SU-DHL-6 (cell line): ENCODE data around the gene ADH1B.

Source experiments
- H2AFZ ChIP-seq: fragments of 200-600 bp; sonication (generic); 2 replicates; pipeline ENCODE4 v1.6.1; 2014; ENCODE audit warnings: low read depth, mild to moderate bottlenecking, moderate library complexity, mixed read lengths, antibody characterized with exemption, low read length; ENCODE audit not compliant: severe bottlenecking
- H3F3A ChIP-seq: fragments of 200-600 bp; shearing (Covaris generic); 2 replicates; pipeline ENCODE4 v1.6.0; 2016; ENCODE audit warnings: antibody characterized with exemption, mild to moderate bottlenecking; ENCODE audit not compliant: insufficient read depth
- H3K27ac ChIP-seq: fragments of 200-600 bp; sonication (generic); 2 replicates; pipeline ENCODE4 v1.5.1; 2016; ENCODE audit warnings: low read depth, mild to moderate bottlenecking, low read length, moderate library complexity, mixed read lengths
- H3K27me3 ChIP-seq: fragments of 200-600 bp; sonication (generic), shearing (Covaris generic); 2 replicates; pipeline ENCODE4 v1.6.0; 2014; ENCODE audit warnings: mild to moderate bottlenecking, low read length
- H3K36me3 ChIP-seq: fragments of 200-600 bp; sonication (generic); 2 replicates; pipeline ENCODE4 v1.6.1; 2014; ENCODE audit warnings: mild to moderate bottlenecking, low read length, mixed read lengths
- H3K4me2 ChIP-seq: fragments of 300-600, 200-600 bp; shearing (Covaris generic), sonication (generic); 2 replicates; pipeline ENCODE4 v1.6.0; 2014; ENCODE audit warnings: low read length, low read depth, mild to moderate bottlenecking; ENCODE audit not compliant: poor library complexity, severe bottlenecking
- H3K4me3 ChIP-seq: fragments of 200-600 bp; sonication (generic); 2 replicates; pipeline ENCODE4 v1.5.1; 2014; ENCODE audit warnings: antibody characterized with exemption, low read length, mild to moderate bottlenecking, mixed read lengths; ENCODE audit not compliant: insufficient read depth, poor library complexity, severe bottlenecking
- H3K79me2 ChIP-seq: fragments of 200-600 bp; sonication (generic); 2 replicates; pipeline ENCODE4 v1.6.1; 2014; ENCODE audit warnings: mild to moderate bottlenecking, low read length, moderate library complexity; ENCODE audit not compliant: insufficient read depth
- H3K9ac ChIP-seq: fragments of 200-600 bp; sonication (generic); 2 replicates; pipeline ENCODE4 v1.7.0; 2014; ENCODE audit warnings: mild to moderate bottlenecking, low read length
- H3K9me2 ChIP-seq: fragments of 200-600 bp; sonication (generic); replicated peaks from 2 replicates; pipeline ENCODE4 v1.6.1; 2014; ENCODE audit warnings: low read length; ENCODE audit not compliant: insufficient read depth
- H3K9me3 ChIP-seq: fragments of 200-600 bp; sonication (generic); 2 replicates; pipeline ENCODE4 v1.6.1; 2014; ENCODE audit warnings: low read length, mixed read lengths; ENCODE audit not compliant: insufficient read depth
- H4K20me1 ChIP-seq: fragments of 200-600 bp; sonication (generic); 2 replicates; pipeline ENCODE4 v1.6.1; 2014; ENCODE audit warnings: low read depth, mild to moderate bottlenecking, antibody characterized with exemption, low read length, moderate library complexity, mixed read lengths
- EZH2phosphoT487 ChIP-seq: fragments of 200-600 bp; sonication (generic), shearing (Covaris generic); conservative IDR thresholded peaks from 2 replicates; pipeline ENCODE4 v1.6.1; 2018; ENCODE audit warnings: mild to moderate bottlenecking, antibody characterized with exemption, low read length, moderate library complexity, mixed read lengths
- TF ChIP-seq, protein P1 (sequence below): fragments of 200-600 bp; sonication (generic); IDR thresholded peaks from one replicate; pipeline ENCODE4 v1.5.1; 2017; ENCODE audit warnings: antibody characterized with exemption, mild to moderate bottlenecking, low read length, moderate library complexity; ENCODE audit not compliant: insufficient read depth, poor library complexity, severe bottlenecking

Gene ADH1B

DNA sequence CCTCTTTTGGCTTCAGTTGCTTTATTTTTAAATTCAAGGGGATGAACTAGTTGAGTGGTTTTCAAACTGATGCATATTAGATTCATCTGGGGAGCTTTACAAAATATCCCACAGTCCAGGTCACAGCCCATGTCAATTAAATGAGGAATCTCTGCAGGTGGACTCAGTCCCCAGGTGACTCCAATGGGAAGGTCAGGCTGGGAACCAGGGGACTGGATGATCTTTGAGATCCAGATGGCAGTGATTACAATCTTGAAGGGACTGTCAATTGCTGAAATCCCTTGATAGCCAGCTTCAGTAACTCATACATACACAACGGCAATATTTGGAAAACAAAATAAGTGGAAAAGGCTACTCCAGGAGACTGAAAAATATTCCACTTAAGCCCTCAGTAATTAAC lies 7.0 kb downstream of the ADH1B start:
- no peaks in the 10 kb centered on the region for H3K36me3 ChIP-seq
- no peak overlapping the region for H3K27ac ChIP-seq
- TF ChIP-seq, protein P1, sequence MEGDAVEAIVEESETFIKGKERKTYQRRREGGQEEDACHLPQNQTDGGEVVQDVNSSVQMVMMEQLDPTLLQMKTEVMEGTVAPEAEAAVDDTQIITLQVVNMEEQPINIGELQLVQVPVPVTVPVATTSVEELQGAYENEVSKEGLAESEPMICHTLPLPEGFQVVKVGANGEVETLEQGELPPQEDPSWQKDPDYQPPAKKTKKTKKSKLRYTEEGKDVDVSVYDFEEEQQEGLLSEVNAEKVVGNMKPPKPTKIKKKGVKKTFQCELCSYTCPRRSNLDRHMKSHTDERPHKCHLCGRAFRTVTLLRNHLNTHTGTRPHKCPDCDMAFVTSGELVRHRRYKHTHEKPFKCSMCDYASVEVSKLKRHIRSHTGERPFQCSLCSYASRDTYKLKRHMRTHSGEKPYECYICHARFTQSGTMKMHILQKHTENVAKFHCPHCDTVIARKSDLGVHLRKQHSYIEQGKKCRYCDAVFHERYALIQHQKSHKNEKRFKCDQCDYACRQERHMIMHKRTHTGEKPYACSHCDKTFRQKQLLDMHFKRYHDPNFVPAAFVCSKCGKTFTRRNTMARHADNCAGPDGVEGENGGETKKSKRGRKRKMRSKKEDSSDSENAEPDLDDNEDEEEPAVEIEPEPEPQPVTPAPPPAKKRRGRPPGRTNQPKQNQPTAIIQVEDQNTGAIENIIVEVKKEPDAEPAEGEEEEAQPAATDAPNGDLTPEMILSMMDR = no peak
- TF ChIP-seq EZH2phosphoT487 = no peak
- H3K9me2 ChIP-seq = no peaks in the 10 kb centered on the region
- no peaks in the 10 kb centered on the region for H3K79me2 ChIP-seq
- H3F3A ChIP-seq = no peaks in the 10 kb centered on the region
- H3K27me3 ChIP-seq = no peaks in the 10 kb centered on the region
- no peak overlapping the region for H3K9ac ChIP-seq
- no peak overlapping the region for H3K4me2 ChIP-seq
- H2AFZ ChIP-seq = no peak overlapping the region
- no peaks in the 10 kb centered on the region for H3K9me3 ChIP-seq
- H4K20me1 ChIP-seq = no peaks in the 10 kb centered on the region
- H3K4me3 ChIP-seq = no peak overlapping the region

GRCh38 chr4:99310389-99310788 lies 10.8 kb downstream of the ADH1B start:
- Histone ChIP-seq H4K20me1 (no peaks in the 10 kb centered on the region), H2AFZ (no peak overlapping the region), H3K27me3 (no peaks in the 10 kb centered on the region), H3K9ac (no peak overlapping the region), H3K9me3 (no peaks in the 10 kb centered on the region), H3K27ac (no peak overlapping the region), H3K79me2 (no peaks in the 10 kb centered on the region), H3K4me3 (no peak overlapping the region), H3K9me2 (no peaks in the 10 kb centered on the region), H3K36me3 (no peaks in the 10 kb centered on the region), H3F3A (no peaks in the 10 kb centered on the region), H3K4me2 (no peak overlapping the region)
- no peak for TF ChIP-seq EZH2phosphoT487
- TF ChIP-seq, protein P1 = no peak

DNA sequence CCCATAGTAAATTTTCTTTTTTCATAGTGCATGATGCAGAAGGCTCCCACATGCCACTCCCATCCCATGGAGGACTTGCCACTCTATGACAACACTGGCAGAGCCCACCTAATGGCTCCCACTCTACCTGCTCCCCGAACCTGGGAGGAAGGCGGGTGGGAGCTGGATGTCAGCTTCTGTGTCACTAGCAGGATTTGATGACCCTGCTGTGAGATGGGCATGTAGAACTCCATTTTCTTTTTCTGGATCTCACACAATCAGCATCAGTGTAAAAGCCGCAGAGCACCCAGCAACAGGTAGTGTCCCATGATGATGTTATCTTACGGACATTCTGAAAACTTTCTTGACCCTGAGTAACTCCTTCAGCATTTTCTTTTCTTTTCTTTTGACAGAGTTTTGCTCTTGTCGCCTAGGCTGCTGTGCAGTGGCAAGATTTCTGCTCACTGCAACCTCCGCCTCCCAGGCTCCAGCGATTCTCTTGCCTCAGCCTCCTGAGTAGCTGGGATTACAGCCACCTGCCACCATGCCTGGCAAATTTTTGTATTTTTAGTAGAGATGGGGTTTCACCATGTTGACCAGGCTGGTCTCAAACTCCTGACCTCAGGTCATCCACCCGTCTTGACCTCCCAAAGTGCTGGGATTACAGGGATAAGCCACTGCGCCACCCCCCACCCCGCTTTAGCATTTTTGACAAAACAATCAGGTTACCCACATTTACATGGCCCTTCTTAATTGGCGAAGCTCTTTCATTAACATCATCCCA lies 15.4 kb downstream of the ADH1B start:
- Histone ChIP-seq H3F3A (no peaks in the 10 kb centered on the region), H3K27ac (no peak overlapping the region), H3K9me3 (no peaks in the 10 kb centered on the region), H3K4me3 (no peak overlapping the region), H3K27me3 (no peaks in the 10 kb centered on the region), H3K79me2 (no peaks in the 10 kb centered on the region), H3K9ac (no peak overlapping the region), H2AFZ (no peak overlapping the region), H4K20me1 (no peaks in the 10 kb centered on the region), H3K9me2 (no peaks in the 10 kb centered on the region), H3K36me3 (no peaks in the 10 kb centered on the region), H3K4me2 (no peak overlapping the region)
- TF ChIP-seq, protein P1 = no peak
